OCI-LY1 (cell line): ENCODE data around the gene OR2T6.

ENCODE experiments used
- H2AFZ ChIP-seq: fragments of 200-600 bp; sonication (generic), shearing (Covaris generic); 2 replicates; pipeline ENCODE4 v1.6.0; 2014; ENCODE audit warnings: antibody characterized with exemption, mild to moderate bottlenecking, low read length
- H3F3A ChIP-seq: fragments of 200-600 bp; sonication (generic), shearing (Covaris generic); 2 replicates; pipeline ENCODE4 v1.6.0; 2014; ENCODE audit warnings: mild to moderate bottlenecking, antibody characterized with exemption, low read length, moderate library complexity; ENCODE audit not compliant: insufficient read depth
- H3K27ac ChIP-seq: fragments of 200-600 bp; sonication (generic); 2 replicates; pipeline ENCODE4 v1.5.1; 2014; ENCODE audit warnings: low read length, mixed run types, mild to moderate bottlenecking, low read depth; ENCODE audit not compliant: poor library complexity, severe bottlenecking
- H3K27me3 ChIP-seq: fragments of 200-600 bp; sonication (generic); 2 replicates; pipeline ENCODE4 v1.6.0; 2014; ENCODE audit warnings: antibody characterized with exemption, mild to moderate bottlenecking, low read length, moderate library complexity; ENCODE audit not compliant: insufficient read depth
- H3K36me3 ChIP-seq: fragments of 200-600 bp; sonication (generic); 2 replicates; pipeline ENCODE4 v1.6.1; 2014; ENCODE audit warnings: mild to moderate bottlenecking, antibody characterized with exemption, low read length, moderate library complexity, mixed read lengths; ENCODE audit not compliant: insufficient read depth
- H3K4me1 ChIP-seq: fragments of 200-600 bp; sonication (generic); 2 replicates; pipeline ENCODE4 v1.5.1; 2014; ENCODE audit warnings: mild to moderate bottlenecking, low read length, moderate library complexity; ENCODE audit not compliant: insufficient read depth, severe bottlenecking
- H3K4me2 ChIP-seq: fragments of 200-600 bp; sonication (generic), shearing (Covaris generic); 2 replicates; pipeline ENCODE4 v1.6.1; 2014; ENCODE audit warnings: low read length
- H3K4me3 ChIP-seq: fragments of 200-600 bp; sonication (generic); 2 replicates; pipeline ENCODE4 v1.5.1; 2014; ENCODE audit warnings: low read length, low read depth, mild to moderate bottlenecking, mixed read lengths; ENCODE audit not compliant: poor library complexity, severe bottlenecking
- H3K79me2 ChIP-seq: fragments of 200-600 bp; shearing (Covaris generic); 2 replicates; pipeline ENCODE4 v1.6.1; 2016; ENCODE audit warnings: mixed run types, low read length, mixed read lengths; ENCODE audit not compliant: insufficient read depth
- H3K9ac ChIP-seq: fragments of 200-600 bp; sonication (generic), shearing (Covaris generic); 2 replicates; pipeline ENCODE4 v1.6.1; 2014; ENCODE audit warnings: mild to moderate bottlenecking, low read length, mixed read lengths
- H3K9me2 ChIP-seq: fragments of 200-600 bp; sonication (generic), shearing (Covaris generic); 2 replicates; pipeline ENCODE4 v1.6.1; 2014; ENCODE audit warnings: low read depth, mild to moderate bottlenecking, low read length, mixed read lengths
- H3K9me3 ChIP-seq: fragments of 200-600 bp; shearing (Covaris generic); 2 replicates; pipeline ENCODE4 v1.6.1; 2014; ENCODE audit warnings: low read length, mixed read lengths
- H4K20me1 ChIP-seq: fragments of 200-600 bp; sonication (generic), shearing (Covaris generic); 2 replicates; pipeline ENCODE4 v1.6.0; 2016; ENCODE audit warnings: mild to moderate bottlenecking, low read length; ENCODE audit not compliant: insufficient read depth
- EZH2 ChIP-seq: fragments of 200-600 bp; sonication (generic), shearing (Covaris generic); IDR thresholded peaks from 2 replicates; pipeline ENCODE4 v1.8.0; 2017; ENCODE audit warnings: borderline replicate concordance, mixed run types, mild to moderate bottlenecking, antibody characterized with exemption, low read length, moderate library complexity, mixed read lengths
- TF ChIP-seq, protein P1 (sequence below): fragments of 200-600 bp; sonication (generic), shearing (Covaris generic); IDR thresholded peaks from 2 replicates; pipeline ENCODE4 v1.5.1; 2017; ENCODE audit warnings: mild to moderate bottlenecking, antibody characterized with exemption, low read length, moderate library complexity, mixed read lengths

OR2T6 gene

GRCh38 chr1:248372394-248372793 lies 3.2 kb upstream of the OR2T6 start:
- Histone ChIP-seq H4K20me1 (no peaks in the 10 kb centered on the region), H3K27me3 (no peaks in the 10 kb centered on the region)

GRCh38 chr1:248373761-248374160 lies 1.8 kb upstream of the OR2T6 start:
- H3K36me3 ChIP-seq: no peaks in the 10 kb centered on the region
- no peak for TF ChIP-seq EZH2
- TF ChIP-seq, protein P1, sequence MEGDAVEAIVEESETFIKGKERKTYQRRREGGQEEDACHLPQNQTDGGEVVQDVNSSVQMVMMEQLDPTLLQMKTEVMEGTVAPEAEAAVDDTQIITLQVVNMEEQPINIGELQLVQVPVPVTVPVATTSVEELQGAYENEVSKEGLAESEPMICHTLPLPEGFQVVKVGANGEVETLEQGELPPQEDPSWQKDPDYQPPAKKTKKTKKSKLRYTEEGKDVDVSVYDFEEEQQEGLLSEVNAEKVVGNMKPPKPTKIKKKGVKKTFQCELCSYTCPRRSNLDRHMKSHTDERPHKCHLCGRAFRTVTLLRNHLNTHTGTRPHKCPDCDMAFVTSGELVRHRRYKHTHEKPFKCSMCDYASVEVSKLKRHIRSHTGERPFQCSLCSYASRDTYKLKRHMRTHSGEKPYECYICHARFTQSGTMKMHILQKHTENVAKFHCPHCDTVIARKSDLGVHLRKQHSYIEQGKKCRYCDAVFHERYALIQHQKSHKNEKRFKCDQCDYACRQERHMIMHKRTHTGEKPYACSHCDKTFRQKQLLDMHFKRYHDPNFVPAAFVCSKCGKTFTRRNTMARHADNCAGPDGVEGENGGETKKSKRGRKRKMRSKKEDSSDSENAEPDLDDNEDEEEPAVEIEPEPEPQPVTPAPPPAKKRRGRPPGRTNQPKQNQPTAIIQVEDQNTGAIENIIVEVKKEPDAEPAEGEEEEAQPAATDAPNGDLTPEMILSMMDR: no peak
- no peak overlapping the region for H3K4me3 ChIP-seq
- H3K9ac ChIP-seq: no peak overlapping the region
- no peak overlapping the region for H3K27ac ChIP-seq
- no peak overlapping the region for H3K4me2 ChIP-seq
- H4K20me1 ChIP-seq: no peaks in the 10 kb centered on the region
- no peaks in the 10 kb centered on the region for H3K27me3 ChIP-seq
- H2AFZ ChIP-seq: no peak overlapping the region
- H3K79me2 ChIP-seq: no peaks in the 10 kb centered on the region
- no peaks in the 10 kb centered on the region for H3F3A ChIP-seq
- no peaks in the 10 kb centered on the region for H3K9me2 ChIP-seq
- H3K4me1 ChIP-seq: no peaks in the 10 kb centered on the region
- H3K9me3 ChIP-seq: no peaks in the 10 kb centered on the region

More at GRCh38 chr1:248372394-248372793, 3.2 kb upstream of the OR2T6 start:
- Histone ChIP-seq H3K4me2 (no peak overlapping the region), H3K79me2 (no peaks in the 10 kb centered on the region), H3K4me3 (no peak overlapping the region), H3F3A (no peaks in the 10 kb centered on the region), H3K4me1 (no peaks in the 10 kb centered on the region), H3K9me3 (no peaks in the 10 kb centered on the region), H3K36me3 (no peaks in the 10 kb centered on the region), H3K9me2 (no peaks in the 10 kb centered on the region), H3K27ac (no peak overlapping the region), H2AFZ (no peak overlapping the region), H3K9ac (no peak overlapping the region)
- TF ChIP-seq EZH2: no peak

- Histone ChIP-seq H3K4me3 (no peak overlapping the region), H3K79me2 (no peaks in the 10 kb centered on the region), H3K27me3 (no peaks in the 10 kb centered on the region), H3K4me1 (no peaks in the 10 kb centered on the region), H3K9me3 (no peaks in the 10 kb centered on the region), H3K9ac (no peak overlapping the region), H3F3A (no peaks in the 10 kb centered on the region), H3K9me2 (no peaks in the 10 kb centered on the region), H3K36me3 (no peaks in the 10 kb centered on the region), H3K4me2 (no peak overlapping the region), H2AFZ (no peak overlapping the region), H3K27ac (no peak overlapping the region), H4K20me1 (no peaks in the 10 kb centered on the region)
- TF ChIP-seq, protein P1: no peak
- TF ChIP-seq EZH2: no peak
Measured at GRCh38 chr1:248376916-248377315, 1.4 kb downstream of the OR2T6 start.

- no peaks in the 10 kb centered on the region for H3K79me2 ChIP-seq
- H2AFZ ChIP-seq: no peak overlapping the region
- H3F3A ChIP-seq: no peaks in the 10 kb centered on the region
- no peak overlapping the region for H3K27ac ChIP-seq
- H3K36me3 ChIP-seq: no peaks in the 10 kb centered on the region
- H3K9me2 ChIP-seq: no peaks in the 10 kb centered on the region
- no peaks in the 10 kb centered on the region for H3K4me1 ChIP-seq
- no peak for TF ChIP-seq EZH2
- TF ChIP-seq, protein P1: no peak
- H4K20me1 ChIP-seq: no peaks in the 10 kb centered on the region
- H3K4me2 ChIP-seq: no peak overlapping the region
- H3K4me3 ChIP-seq: no peak overlapping the region
- H3K27me3 ChIP-seq: no peaks in the 10 kb centered on the region
- H3K9me3 ChIP-seq: no peaks in the 10 kb centered on the region
- no peak overlapping the region for H3K9ac ChIP-seq
Measured at GRCh38 chr1:248380854-248381253, 5.3 kb downstream of the OR2T6 start.
